NCI-H187 (cell line): ENCODE measurements around the gene SLC25A15.
"Not testable (repeated sequence)": the region's sequence is repeated elsewhere in the genome, so short reads cannot be mapped to it uniquely, and the experiment has no call there.

Experiments used
- DNase-seq, 2 experiments: peaks; one replicate each; lab custom pipeline; 2025; lab: John Stamatoyannopoulos, UW

Gene SLC25A15

GRCh38 chr13:40813667-40814454 is 24.4 kb downstream of the SLC25A15 start:
- no peak for DNase-seq

DNA sequence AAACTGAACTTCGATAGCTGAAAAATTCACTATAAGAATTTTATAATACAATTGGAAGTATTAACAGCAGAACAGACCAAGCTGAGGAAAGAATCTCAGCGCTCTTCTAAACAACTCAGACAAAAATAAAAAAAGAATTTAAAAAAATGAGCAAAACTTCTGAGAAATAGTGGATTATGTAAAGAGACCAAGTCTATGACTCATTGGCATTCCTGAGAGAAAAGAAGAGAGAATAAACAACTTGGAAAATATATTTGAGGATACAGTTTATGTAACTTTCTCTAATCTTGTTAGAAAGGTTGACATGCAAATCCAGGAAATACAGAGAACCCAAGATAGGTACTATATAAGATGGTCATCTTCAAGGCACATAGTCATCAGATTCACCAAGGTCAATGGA is 25.4 kb downstream of the SLC25A15 start:
- no peak for DNase-seq

GRCh38 chr13:40818926-40819325 is 29.5 kb downstream of the SLC25A15 start:
- DNase-seq = no peak

DNA sequence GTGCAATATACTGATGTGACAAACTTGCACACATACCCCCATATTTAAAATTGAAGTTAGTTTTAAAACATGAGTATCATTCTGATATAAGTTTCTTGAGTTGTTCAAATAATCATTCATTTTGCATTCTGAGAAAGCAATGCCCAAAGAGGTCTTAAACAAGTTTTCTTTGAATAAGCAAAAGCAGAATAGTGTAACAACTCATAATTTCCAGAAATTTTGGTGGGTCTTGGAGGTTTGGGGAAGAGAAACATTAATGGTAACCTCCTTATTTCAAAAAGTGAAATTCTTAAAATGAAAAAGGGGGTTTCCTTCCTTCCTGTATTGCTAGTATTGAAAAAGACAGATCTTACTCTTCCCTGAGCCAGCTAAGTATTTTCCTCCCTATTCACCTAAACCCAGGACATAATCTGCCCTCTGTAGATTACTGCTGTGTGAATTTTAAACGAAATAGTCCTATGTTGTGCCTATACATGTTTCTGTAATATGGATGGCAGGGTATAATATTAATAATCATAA is 30.4 kb downstream of the SLC25A15 start:
- no peak for DNase-seq

DNA sequence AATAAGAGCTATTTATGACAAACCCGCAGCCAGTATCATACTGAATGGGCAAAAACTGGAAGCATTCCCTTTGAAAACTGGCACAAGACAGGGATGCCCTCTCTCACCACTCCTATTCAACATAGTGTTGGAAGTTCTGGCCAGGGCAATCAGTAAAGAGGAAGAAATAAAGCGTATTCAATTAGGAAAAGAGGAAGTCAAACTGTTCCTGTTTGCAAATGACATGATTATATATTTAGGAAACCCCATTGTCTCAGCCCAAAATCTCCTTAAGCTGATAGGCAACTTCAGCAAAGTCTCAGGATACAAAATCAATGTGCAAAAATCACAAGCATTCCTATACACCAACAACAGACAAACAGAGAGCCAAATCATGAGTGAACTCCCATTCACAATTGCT is 50.3 kb downstream of the SLC25A15 start:
- not testable (repeated sequence) for DNase-seq

DNA sequence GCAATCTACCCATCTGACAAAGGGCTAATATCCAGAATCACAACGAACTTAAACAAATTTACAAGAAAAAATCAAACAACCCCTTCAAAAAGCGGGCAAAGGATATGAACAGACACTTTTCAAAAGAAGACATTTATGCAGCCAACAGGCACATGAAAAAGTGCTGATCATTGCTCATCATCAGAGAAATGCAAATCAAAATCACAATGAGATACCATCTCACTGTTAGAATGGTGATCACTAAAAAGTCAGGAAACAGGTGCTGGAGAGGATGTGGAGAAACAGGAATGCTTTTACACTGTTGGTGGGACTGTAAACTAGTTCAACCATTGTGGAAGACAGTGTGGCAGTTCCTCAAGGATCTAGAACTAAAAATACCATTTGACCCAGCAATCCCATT is 51.5 kb downstream of the SLC25A15 start:
- DNase-seq = not testable (repeated sequence)
